Body of pancreas (tissue), 4 donors: ENCODE measurements around the gene GPT2. TPM values are rescaled to one million over a fixed set of nuclear protein-coding genes. Genes with fewer than 3 reads are reported as not detected.

Source experiments
- ATAC-seq: fragments of 150-250 bp; one replicate; pipeline ENCODE4 v1.9.1; 2016
- DNase-seq, 4 donors: peaks; one replicate each; pipeline ENCODE4 v3.0.0-alpha.2; 2019
- H3K27ac ChIP-seq, 4 donors: fragments of 200-600 bp; sonication (generic); 1 replicate in 3 of 4; 2 replicates in 1 of 4; pipeline versions ENCODE4 v1.5.1 to v1.6.1; 2016 to 2019; ENCODE audit warnings: mild to moderate bottlenecking in 1 of 4, mixed read lengths in 1 of 4, moderate library complexity in 1 of 4
- H3K27me3 ChIP-seq, 2 donors: fragments of 200-600 bp; sonication (generic); one replicate each; pipeline ENCODE4 v1.6.0; 2016; ENCODE audit warnings: mild to moderate bottlenecking in 1 of 2
- H3K36me3 ChIP-seq, 2 donors: fragments of 200-600 bp; sonication (generic); replicated peaks in 1 of 2; 2 replicates each; pipeline ENCODE4 v1.5.1; 2016; ENCODE audit warnings: low read depth in 2 of 2; ENCODE audit not compliant: insufficient read depth in 1 of 2
- H3K4me1 ChIP-seq: fragments of 200-600 bp; sonication (generic); one replicate; pipeline ENCODE4 v1.6.0; 2016
- H3K4me3 ChIP-seq, 2 donors: fragments of 200-600 bp; sonication (generic); 1 replicate in 1 of 2; 2 replicates in 1 of 2; pipeline ENCODE4 v1.5.1; 2016 to 2019
- H3K9me3 ChIP-seq, 3 donors: fragments of 200-600 bp; sonication (generic); 1 replicate in 2 of 3; 2 replicates in 1 of 3; pipeline ENCODE4 v1.5.1; 2016
- POLR2A ChIP-seq, 3 donors: fragments of 450-650 bp; IDR thresholded peaks; one replicate each; pipeline ENCODE4 v1.6.1; 2016; ENCODE audit warnings: antibody characterized with exemption in 3 of 3, mild to moderate bottlenecking in 2 of 3
- WGBS, 2 donors: methylation state at CpG; one replicate each; pipeline ENCODE4 v1.1.5; 2017; 5-methylcytosine and 5-hydroxymethylcytosine counted together
- intact Hi-C: fragments of 100-400 bp; cut with DNase I; formaldehyde crosslinking; loops from one replicate; pipeline ENCODE4 v1.15.1; 2023
- total RNA-seq, 2 donors: library from RNA; depleted of rRNA; stranded (reverse); fragments of >200 nt; gene quantifications; one replicate each; pipeline ENCODE4 v1.1.0, GENCODE V29; 2016
- TF ChIP-seq, protein P1 (sequence below), 7 experiments: fragments of 450-650 bp in 4 of 7; fragments of 200-600 bp in 3 of 7; sonication (generic) in 3 of 7; IDR thresholded peaks; one replicate each; pipeline ENCODE4 v1.5.1; 2016 to 2019; ENCODE audit warnings: antibody characterized with exemption in 7 of 7

GPT2 gene
- total RNA-seq, 2 donors from 2014 or later: 52.1 to 83.1 TPM

GRCh38 chr16:46947900-46948547 lies 63.9 kb downstream of the GPT2 start:
- DNase-seq (no peak), ATAC-seq (no peak)
- WGBS, 2 donors: 66 to 77% methylated on average over 7 of the region's 7 CpGs
- intact Hi-C loops: no loop called here
- TF ChIP-seq POLR2A (IDR thresholded peaks at IDR 0.05): no peak
- TF ChIP-seq, protein P1, sequence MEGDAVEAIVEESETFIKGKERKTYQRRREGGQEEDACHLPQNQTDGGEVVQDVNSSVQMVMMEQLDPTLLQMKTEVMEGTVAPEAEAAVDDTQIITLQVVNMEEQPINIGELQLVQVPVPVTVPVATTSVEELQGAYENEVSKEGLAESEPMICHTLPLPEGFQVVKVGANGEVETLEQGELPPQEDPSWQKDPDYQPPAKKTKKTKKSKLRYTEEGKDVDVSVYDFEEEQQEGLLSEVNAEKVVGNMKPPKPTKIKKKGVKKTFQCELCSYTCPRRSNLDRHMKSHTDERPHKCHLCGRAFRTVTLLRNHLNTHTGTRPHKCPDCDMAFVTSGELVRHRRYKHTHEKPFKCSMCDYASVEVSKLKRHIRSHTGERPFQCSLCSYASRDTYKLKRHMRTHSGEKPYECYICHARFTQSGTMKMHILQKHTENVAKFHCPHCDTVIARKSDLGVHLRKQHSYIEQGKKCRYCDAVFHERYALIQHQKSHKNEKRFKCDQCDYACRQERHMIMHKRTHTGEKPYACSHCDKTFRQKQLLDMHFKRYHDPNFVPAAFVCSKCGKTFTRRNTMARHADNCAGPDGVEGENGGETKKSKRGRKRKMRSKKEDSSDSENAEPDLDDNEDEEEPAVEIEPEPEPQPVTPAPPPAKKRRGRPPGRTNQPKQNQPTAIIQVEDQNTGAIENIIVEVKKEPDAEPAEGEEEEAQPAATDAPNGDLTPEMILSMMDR (IDR thresholded peaks at IDR 0.05): peak in 6 of 7 experiments; percentile 37 to 62 (median 48)
- Histone ChIP-seq H3K4me1 (no peaks in the 10 kb centered on the region), H3K36me3 (no peaks in the 10 kb centered on the region), H3K27ac (no peak overlapping the region), H3K9me3 (no peaks in the 10 kb centered on the region), H3K4me3 (no peak overlapping the region), H3K27me3 (no peaks in the 10 kb centered on the region)

- ATAC-seq (no peak), DNase-seq (no peak)
- intact Hi-C loops: no loop called here
- no peaks in the 10 kb centered on the region for H3K9me3 ChIP-seq
- no peak for TF ChIP-seq POLR2A (IDR thresholded peaks at IDR 0.05)
- TF ChIP-seq, protein P1 (IDR thresholded peaks at IDR 0.05): no peak
- H3K27ac ChIP-seq: no peak overlapping the region
- H3K27me3 ChIP-seq: no peaks in the 10 kb centered on the region
- H3K4me1 ChIP-seq: no peaks in the 10 kb centered on the region
- no peaks in the 10 kb centered on the region for H3K36me3 ChIP-seq
- 57 to 75% methylated on average over 3 to 4 of the region's 4 CpGs for WGBS, 2 donors
- no peak overlapping the region for H3K4me3 ChIP-seq
Measured at GRCh38 chr16:46948548-46949166, 64.5 kb downstream of the GPT2 start.

GRCh38 chr16:46949241-46949892 lies 65.2 kb downstream of the GPT2 start:
- TF ChIP-seq POLR2A (IDR thresholded peaks at IDR 0.05): no peak
- 81 to 84% methylated on average over 6 to 7 of the region's 7 CpGs for WGBS, 2 donors
- H3K4me1 ChIP-seq: no peaks in the 10 kb centered on the region
- intact Hi-C loops: no loop called here
- no peaks in the 10 kb centered on the region for H3K27me3 ChIP-seq
- no peaks in the 10 kb centered on the region for H3K9me3 ChIP-seq
- no peak for ATAC-seq
- no peak overlapping the region for H3K27ac ChIP-seq
- H3K36me3 ChIP-seq: no peaks in the 10 kb centered on the region
- no peak for DNase-seq
- no peak overlapping the region for H3K4me3 ChIP-seq

GRCh38 chr16:46950009-46950408 lies 65.8 kb downstream of the GPT2 start:
- Histone ChIP-seq H3K4me3 (no peak overlapping the region), H3K27ac (no peak overlapping the region), H3K9me3 (no peaks in the 10 kb centered on the region), H3K36me3 (peaks cover 0 to 4% of the 10 kb centered on the region in 2 donors), H3K27me3 (no peaks in the 10 kb centered on the region), H3K4me1 (no peaks in the 10 kb centered on the region)
- no peak for TF ChIP-seq POLR2A (IDR thresholded peaks at IDR 0.05)
- TF ChIP-seq, protein P1 (IDR thresholded peaks at IDR 0.05): no peak
- WGBS, 2 donors: 30 to 32% methylated on average over 1 of the region's 1 CpG
- intact Hi-C loops: no loop called here
- ATAC-seq: no peak
- no peak for DNase-seq

DNA sequence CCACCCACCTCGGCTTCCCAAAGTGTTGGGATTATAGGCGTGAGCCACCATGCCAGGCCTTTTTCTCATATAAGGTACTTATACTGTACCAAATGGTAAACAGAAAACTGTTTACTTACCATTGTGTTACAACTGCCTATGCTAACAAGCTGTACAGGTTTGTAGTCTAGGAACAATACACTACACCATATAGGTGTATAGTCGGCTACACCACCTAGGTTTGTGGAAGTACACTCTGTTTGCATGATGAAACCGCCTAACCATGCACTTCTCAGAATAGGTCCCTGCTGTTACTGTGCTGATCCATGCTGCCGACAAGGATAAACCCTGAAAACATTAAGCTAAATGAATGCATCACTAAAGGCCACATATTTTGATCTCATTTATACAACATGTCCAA lies 70.4 kb downstream of the GPT2 start:
- no peak for ATAC-seq
- no peaks in the 10 kb centered on the region for H3K27me3 ChIP-seq
- no peak overlapping the region for H3K27ac ChIP-seq
- WGBS, 2 donors: 93 to 98% methylated on average over 5 of the region's 5 CpGs
- H3K4me3 ChIP-seq: no peak overlapping the region
- TF ChIP-seq POLR2A (IDR thresholded peaks at IDR 0.05): no peak
- TF ChIP-seq, protein P1 (IDR thresholded peaks at IDR 0.05): no peak
- no peaks in the 10 kb centered on the region for H3K9me3 ChIP-seq
- H3K36me3 ChIP-seq: peaks cover 5 to 16% of the 10 kb centered on the region in 2 donors
- DNase-seq: no peak
- H3K4me1 ChIP-seq: no peaks in the 10 kb centered on the region
- intact Hi-C loops: no loop called here
